ENCODE results near the gene AKAP6. TPM values are rescaled to one million over a fixed set of nuclear protein-coding genes. Genes with fewer than 3 reads are reported as not detected.

Gene AKAP6
- total and polyA plus RNA-seq, 10 of the 15 experiments (the other 5 are each of a cell fraction or from before 2014, with no cell fraction given) = 0.35 to 5.9 (median 2.2) TPM

- in situ Hi-C loops (cut with MboI) = no loop called here
- ATAC-seq (no peak), FAIRE-seq (no peak), DNase-seq (ENCODE audit: low read depth, low spot score) (no peak)
- TF ChIP-seq, protein P1, sequence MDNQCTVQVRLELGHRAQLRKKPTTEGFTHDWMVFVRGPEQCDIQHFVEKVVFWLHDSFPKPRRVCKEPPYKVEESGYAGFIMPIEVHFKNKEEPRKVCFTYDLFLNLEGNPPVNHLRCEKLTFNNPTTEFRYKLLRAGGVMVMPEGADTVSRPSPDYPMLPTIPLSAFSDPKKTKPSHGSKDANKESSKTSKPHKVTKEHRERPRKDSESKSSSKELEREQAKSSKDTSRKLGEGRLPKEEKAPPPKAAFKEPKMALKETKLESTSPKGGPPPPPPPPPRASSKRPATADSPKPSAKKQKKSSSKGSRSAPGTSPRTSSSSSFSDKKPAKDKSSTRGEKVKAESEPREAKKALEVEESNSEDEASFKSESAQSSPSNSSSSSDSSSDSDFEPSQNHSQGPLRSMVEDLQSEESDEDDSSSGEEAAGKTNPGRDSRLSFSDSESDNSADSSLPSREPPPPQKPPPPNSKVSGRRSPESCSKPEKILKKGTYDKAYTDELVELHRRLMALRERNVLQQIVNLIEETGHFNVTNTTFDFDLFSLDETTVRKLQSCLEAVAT (IDR thresholded peaks at IDR 0.05) = no peak
- no peak for TF ChIP-seq MYC (IDR thresholded peaks at IDR 0.05; ENCODE audit: insufficient read depth, insufficient read length, insufficient replicate concordance, low read length, severe bottlenecking)
- Histone ChIP-seq H4K20me1 (ENCODE audit: control insufficient read depth, insufficient read depth) (no peaks in the 10 kb centered on the region), H3K4me2 (ENCODE audit: control insufficient read depth, insufficient read depth) (no peak overlapping the region), H3K4me3 (no peak overlapping the region), H3K27me3 (replicated peaks in 1 of 2; ENCODE audit: control insufficient read depth in 2 of 2, insufficient read depth in 2 of 2, low read length in 1 of 2) (no peaks in the 10 kb centered on the region), H3K9me3 (replicated peaks; ENCODE audit: control insufficient read depth, insufficient read depth, low read length) (no peaks in the 10 kb centered on the region), H3K9ac (ENCODE audit: control insufficient read depth, insufficient read depth, low read length) (no peak overlapping the region), H2AFZ (ENCODE audit: control insufficient read depth, low read depth, low read length) (no peak overlapping the region), H3K36me3 (ENCODE audit: control insufficient read depth in 2 of 2, insufficient read depth in 2 of 2, low read length in 1 of 2) (no peaks in the 10 kb centered on the region), H3K79me2 (ENCODE audit: control insufficient read depth, insufficient read depth, low read length) (no peaks in the 10 kb centered on the region), H3K27ac (ENCODE audit: control insufficient read depth, insufficient read depth) (no peak overlapping the region), H3K4me1 (ENCODE audit: control insufficient read depth, insufficient read depth, low read length) (peaks cover 8% of the 10 kb centered on the region)
- BruUV-seq (replicated peaks) = no TSS peak
- RAD21 ChIA-PET (ENCODE audit: unreplicated experiment) = no interaction called here
- POLR2A ChIA-PET = no interaction called here
- intact Hi-C loops (cut with micrococcal nuclease; ENCODE audit: unreplicated experiment) = no loop called here
- 99% methylated on average over 4 of the region's 4 CpGs for WGBS (ENCODE audit: insufficient coverage, insufficient replicate concordance, low lambda C conversion rate, missing lambda C conversion rate)
- CTCF ChIA-PET = interaction anchor here (1.0 kb wide), 1 partner anchor 8 kb away, joined by 3 read pairs; no protein-coding TSS in a partner anchor
- SMC1A ChIA-PET (ENCODE audit: uncharacterized antibody, unreplicated experiment) = no interaction called here
Observed at GRCh38 chr14:32703183-32703621, 374.1 kb downstream of the AKAP6 start.

- Histone ChIP-seq H3K27me3 (replicated peaks in 1 of 2; ENCODE audit: control insufficient read depth in 2 of 2, insufficient read depth in 2 of 2, low read length in 1 of 2) (no peaks in the 10 kb centered on the region), H3K9me3 (replicated peaks; ENCODE audit: control insufficient read depth, insufficient read depth, low read length) (no peaks in the 10 kb centered on the region), H3K4me3 (no peak overlapping the region), H3K4me1 (ENCODE audit: control insufficient read depth, insufficient read depth, low read length) (peaks cover 8% of the 10 kb centered on the region), H2AFZ (ENCODE audit: control insufficient read depth, low read depth, low read length) (no peak overlapping the region; the same call in 1 of the 2 replicates), H3K79me2 (ENCODE audit: control insufficient read depth, insufficient read depth, low read length) (no peaks in the 10 kb centered on the region), H3K4me2 (ENCODE audit: control insufficient read depth, insufficient read depth) (peak overlapping the region; percentile 36; the same call in 1 of the 2 replicates), H3K27ac (ENCODE audit: control insufficient read depth, insufficient read depth) (no peak overlapping the region), H4K20me1 (ENCODE audit: control insufficient read depth, insufficient read depth) (no peaks in the 10 kb centered on the region), H3K9ac (ENCODE audit: control insufficient read depth, insufficient read depth, low read length) (no peak overlapping the region), H3K36me3 (ENCODE audit: control insufficient read depth in 2 of 2, insufficient read depth in 2 of 2, low read length in 1 of 2) (no peaks in the 10 kb centered on the region)
- FAIRE-seq (peak; percentile 84), DNase-seq (ENCODE audit: low read depth, low spot score) (no peak), ATAC-seq (peak; percentile 44; the same call in 2 of the 3 replicates)
- TF ChIP-seq CHD1 (IDR thresholded peaks at IDR 0.05; ENCODE audit: low read depth, low read length) = no peak
- TF ChIP-seq RUNX3 (IDR thresholded peaks at IDR 0.05; ENCODE audit: low read length) = 0 out of 2 replicates have a peak, but pooled peaks have one; percentile 24
- no peak for TF ChIP-seq LARP7 (IDR thresholded peaks at IDR 0.05)
- TF ChIP-seq NBN (IDR thresholded peaks at IDR 0.05) = no peak
- no peak for TF ChIP-seq NFIC (IDR thresholded peaks at IDR 0.05; ENCODE audit: low read depth, low read length)
- POLR2A ChIA-PET = no interaction called here
- RAD21 ChIA-PET (ENCODE audit: unreplicated experiment) = no interaction called here
- BruUV-seq (replicated peaks) = no TSS peak
- in situ Hi-C loops (cut with MboI) = no loop called here
- SMC1A ChIA-PET (ENCODE audit: uncharacterized antibody, unreplicated experiment) = interaction anchor here (0.7 kb wide), 1 partner anchor 9 kb away, joined by 3 read pairs; no protein-coding TSS in a partner anchor
- 46% methylated on average over 1 of the region's 1 CpG for WGBS (ENCODE audit: insufficient coverage, insufficient replicate concordance, low lambda C conversion rate, missing lambda C conversion rate)
- intact Hi-C loops (cut with micrococcal nuclease; ENCODE audit: unreplicated experiment) = no loop called here
- CTCF ChIA-PET = no interaction called here
Observed at GRCh38 chr14:32706721-32707519, 377.8 kb downstream of the AKAP6 start.
